Esophagus squamous epithelium (tissue), 4 donors: ENCODE data around the gene TBCD.

Experiments used
- POLR2A ChIP-seq, 4 donors: fragments of 450-650 bp; IDR thresholded peaks; one replicate each; pipeline ENCODE4 v1.6.1; 2017; ENCODE audit warnings: antibody characterized with exemption in 4 of 4, mild to moderate bottlenecking in 4 of 4, moderate library complexity in 3 of 4
- TF ChIP-seq, protein P1 (sequence below), 6 experiments: fragments of 450-650 bp in 4 of 6; fragments of 200-600 bp in 2 of 6; sonication (generic) in 2 of 6; IDR thresholded peaks; one replicate each; pipeline ENCODE4 v1.5.1; 2016 to 2019; ENCODE audit warnings: antibody characterized with exemption in 6 of 6, mild to moderate bottlenecking in 4 of 6, moderate library complexity in 4 of 6

DNA sequence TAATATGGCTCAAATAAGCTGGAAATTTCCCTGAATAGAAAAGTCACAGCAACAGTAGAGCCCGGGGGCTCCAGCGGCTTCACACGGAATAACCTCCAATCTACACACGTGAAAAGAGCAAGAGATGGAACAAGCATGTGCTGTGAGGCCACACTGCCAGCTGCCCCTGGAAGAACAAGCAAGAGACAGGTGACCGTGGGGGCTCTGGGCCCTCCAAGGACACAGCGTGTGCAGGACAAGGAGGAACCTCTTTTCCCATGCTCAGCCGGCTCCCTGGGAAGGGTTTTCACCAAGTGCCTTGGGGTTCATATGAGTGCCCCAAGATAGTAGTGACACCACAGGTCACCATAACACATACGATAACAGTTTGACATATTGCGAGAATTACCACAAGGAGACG is 198.1 kb downstream of the TBCD start:
- TF ChIP-seq, protein P1, sequence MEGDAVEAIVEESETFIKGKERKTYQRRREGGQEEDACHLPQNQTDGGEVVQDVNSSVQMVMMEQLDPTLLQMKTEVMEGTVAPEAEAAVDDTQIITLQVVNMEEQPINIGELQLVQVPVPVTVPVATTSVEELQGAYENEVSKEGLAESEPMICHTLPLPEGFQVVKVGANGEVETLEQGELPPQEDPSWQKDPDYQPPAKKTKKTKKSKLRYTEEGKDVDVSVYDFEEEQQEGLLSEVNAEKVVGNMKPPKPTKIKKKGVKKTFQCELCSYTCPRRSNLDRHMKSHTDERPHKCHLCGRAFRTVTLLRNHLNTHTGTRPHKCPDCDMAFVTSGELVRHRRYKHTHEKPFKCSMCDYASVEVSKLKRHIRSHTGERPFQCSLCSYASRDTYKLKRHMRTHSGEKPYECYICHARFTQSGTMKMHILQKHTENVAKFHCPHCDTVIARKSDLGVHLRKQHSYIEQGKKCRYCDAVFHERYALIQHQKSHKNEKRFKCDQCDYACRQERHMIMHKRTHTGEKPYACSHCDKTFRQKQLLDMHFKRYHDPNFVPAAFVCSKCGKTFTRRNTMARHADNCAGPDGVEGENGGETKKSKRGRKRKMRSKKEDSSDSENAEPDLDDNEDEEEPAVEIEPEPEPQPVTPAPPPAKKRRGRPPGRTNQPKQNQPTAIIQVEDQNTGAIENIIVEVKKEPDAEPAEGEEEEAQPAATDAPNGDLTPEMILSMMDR (IDR thresholded peaks at IDR 0.05), result no peak
- no peak for TF ChIP-seq POLR2A (IDR thresholded peaks at IDR 0.05)
